Measurements from ENCODE around the gene AICDA. TPM values are rescaled to one million over a fixed set of nuclear protein-coding genes. Genes with fewer than 3 reads are reported as not detected.

The AICDA gene
- not detected for total RNA-seq (2021; fragmentation: NEBNext Ultra II Directional; extraction: Animal tissue kit (Norgen Biotek cat#: 25700))
- long read RNA-seq, result 0 reads

GRCh38 chr12:8612629-8613028 lies at the start of gene AICDA:
AICDA (minus strand) TSS chr12:8612859; CDS start chr12:8612767, 92 bp downstream.
- Mint-ChIP-seq H3K4me3 (no peak within 1 kb of the TSS), H3K27ac (no peak within 1 kb of the TSS), H3K9me3 (no peaks in the 10 kb centered on the region; the same call in 1 of the 2 replicates), H3K4me1 (ENCODE audit: low read depth) (peaks cover 22% of the 10 kb centered on the region), H3K36me3 (ENCODE audit: low read depth) (no peaks in the 10 kb centered on the region), H3K27me3 (ENCODE audit: insufficient read depth) (peaks cover 3% of the 10 kb centered on the region)
- no peak for DNase-seq
- TF ChIP-seq CTCF (IDR thresholded peaks at IDR 0.05), result no peak

- no peak for DNase-seq
- TF ChIP-seq CTCF (IDR thresholded peaks at IDR 0.05), result no peak
Observed at GRCh38 chr12:8661751-8662150, 49.1 kb upstream of the AICDA start.

GRCh38 chr12:8661016-8661415 lies 48.4 kb upstream of the AICDA start:
- H3K9me3 Mint-ChIP-seq, result no peaks in the 10 kb centered on the region
- DNase-seq, result no peak
- H3K4me3 Mint-ChIP-seq, result no peak overlapping the region
- TF ChIP-seq CTCF (IDR thresholded peaks at IDR 0.05), result no peak
- peaks cover 1% of the 10 kb centered on the region for H3K27me3 Mint-ChIP-seq (ENCODE audit: insufficient read depth)
- peak overlapping the region; percentile 39; the same call in 1 of the 2 replicates for H3K27ac Mint-ChIP-seq
- no peaks in the 10 kb centered on the region; the same call in 1 of the 2 replicates for H3K36me3 Mint-ChIP-seq (ENCODE audit: low read depth)
- H3K4me1 Mint-ChIP-seq (ENCODE audit: low read depth), result peaks cover 17% of the 10 kb centered on the region

More at GRCh38 chr12:8661751-8662150, 49.1 kb upstream of the AICDA start:
- H3K4me1 Mint-ChIP-seq (ENCODE audit: low read depth), result peaks cover 19% of the 10 kb centered on the region
- H3K27ac Mint-ChIP-seq, result no peak overlapping the region
- H3K9me3 Mint-ChIP-seq, result no peaks in the 10 kb centered on the region
- H3K36me3 Mint-ChIP-seq (ENCODE audit: low read depth), result no peaks in the 10 kb centered on the region; the same call in 1 of the 2 replicates
- H3K4me3 Mint-ChIP-seq, result no peak overlapping the region
- H3K27me3 Mint-ChIP-seq (ENCODE audit: insufficient read depth), result peaks cover 1% of the 10 kb centered on the region

GRCh38 chr12:8658346-8658745 lies 45.7 kb upstream of the AICDA start:
- Mint-ChIP-seq H3K4me3 (peak overlapping the region; percentile 55; the same call in 1 of the 2 replicates), H3K27ac (peak overlapping the region; percentile 82), H3K27me3 (ENCODE audit: insufficient read depth) (no peaks in the 10 kb centered on the region; the same call in none of the 2 replicates), H3K4me1 (ENCODE audit: low read depth) (peaks cover 9% of the 10 kb centered on the region), H3K9me3 (no peaks in the 10 kb centered on the region), H3K36me3 (ENCODE audit: low read depth) (peaks cover 5% of the 10 kb centered on the region; the same call in 1 of the 2 replicates)
- peak; percentile 68 for DNase-seq
- no peak for TF ChIP-seq CTCF (IDR thresholded peaks at IDR 0.05)

- Mint-ChIP-seq H3K4me1 (ENCODE audit: low read depth) (peaks cover 9% of the 10 kb centered on the region), H3K9me3 (no peaks in the 10 kb centered on the region), H3K36me3 (ENCODE audit: low read depth) (peaks cover 5% of the 10 kb centered on the region; the same call in 1 of the 2 replicates), H3K4me3 (no peak overlapping the region), H3K27me3 (ENCODE audit: insufficient read depth) (no peaks in the 10 kb centered on the region; the same call in 1 of the 2 replicates), H3K27ac (no peak overlapping the region)
- DNase-seq, result no peak
- no peak for TF ChIP-seq CTCF (IDR thresholded peaks at IDR 0.05)
Observed at GRCh38 chr12:8655421-8655820, 42.8 kb upstream of the AICDA start.

Measured in HFFc6 (cell line).